ENCODE results near the gene SREK1. TPM values are rescaled to one million over a fixed set of nuclear protein-coding genes. Genes with fewer than 3 reads are reported as not detected.

Gene SREK1
- total and polyA plus RNA-seq, 3 donors from 2014 or later, result 28.4 to 139 (median 108) TPM

DNA sequence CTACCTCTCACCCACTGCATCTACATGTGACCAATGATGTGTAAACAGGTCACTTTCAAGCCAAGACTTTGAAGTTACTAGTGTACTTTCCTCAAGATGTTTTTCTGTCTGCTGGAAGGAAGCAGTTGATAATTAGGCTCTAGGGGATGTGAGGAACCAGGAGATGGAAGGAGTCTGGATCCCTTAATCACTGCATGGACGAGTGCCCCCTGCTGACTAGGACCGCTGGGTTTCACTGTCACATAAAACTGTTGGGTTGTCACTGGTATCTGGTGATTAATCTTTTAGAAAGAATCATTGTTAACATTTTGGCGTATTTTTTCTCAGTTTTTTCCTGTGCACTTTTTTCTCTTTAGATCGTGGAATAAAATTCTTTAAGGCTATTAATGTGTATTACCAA, 79.5 kb downstream of the SREK1 start:
- peak; percentile 33 for DNase-seq

DNA sequence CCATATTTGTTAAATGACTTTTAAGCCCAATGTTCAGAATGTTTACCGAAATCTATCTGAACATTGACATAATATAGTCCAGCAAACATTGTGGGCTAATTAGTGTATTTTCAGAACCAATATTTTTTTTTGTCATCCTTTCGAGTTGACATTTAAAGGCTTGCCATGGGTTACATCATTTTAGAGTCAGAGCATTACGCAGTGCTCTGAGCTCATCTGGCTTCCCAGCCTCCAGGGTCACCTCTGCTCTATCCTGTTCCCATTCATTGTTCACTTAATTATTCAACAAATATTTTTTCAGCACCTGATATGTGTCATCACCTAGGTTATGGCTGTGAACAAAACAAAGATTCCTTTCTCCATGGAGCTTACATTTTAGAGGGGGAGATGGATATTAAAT, 80.2 kb downstream of the SREK1 start:
- intact Hi-C loops (cut with DNase I; ENCODE audit: low total_unique reads), result no loop called here
- Histone ChIP-seq H3K4me1 (no peaks in the 10 kb centered on the region), H3K4me3 (no peak overlapping the region), H3K9me3 (no peaks in the 10 kb centered on the region), H3K36me3 (ENCODE audit: low read depth, missing control alignments) (no peaks in the 10 kb centered on the region), H3K27ac (no peak overlapping the region), H3K27me3 (no peaks in the 10 kb centered on the region)
- TF ChIP-seq, protein P1, sequence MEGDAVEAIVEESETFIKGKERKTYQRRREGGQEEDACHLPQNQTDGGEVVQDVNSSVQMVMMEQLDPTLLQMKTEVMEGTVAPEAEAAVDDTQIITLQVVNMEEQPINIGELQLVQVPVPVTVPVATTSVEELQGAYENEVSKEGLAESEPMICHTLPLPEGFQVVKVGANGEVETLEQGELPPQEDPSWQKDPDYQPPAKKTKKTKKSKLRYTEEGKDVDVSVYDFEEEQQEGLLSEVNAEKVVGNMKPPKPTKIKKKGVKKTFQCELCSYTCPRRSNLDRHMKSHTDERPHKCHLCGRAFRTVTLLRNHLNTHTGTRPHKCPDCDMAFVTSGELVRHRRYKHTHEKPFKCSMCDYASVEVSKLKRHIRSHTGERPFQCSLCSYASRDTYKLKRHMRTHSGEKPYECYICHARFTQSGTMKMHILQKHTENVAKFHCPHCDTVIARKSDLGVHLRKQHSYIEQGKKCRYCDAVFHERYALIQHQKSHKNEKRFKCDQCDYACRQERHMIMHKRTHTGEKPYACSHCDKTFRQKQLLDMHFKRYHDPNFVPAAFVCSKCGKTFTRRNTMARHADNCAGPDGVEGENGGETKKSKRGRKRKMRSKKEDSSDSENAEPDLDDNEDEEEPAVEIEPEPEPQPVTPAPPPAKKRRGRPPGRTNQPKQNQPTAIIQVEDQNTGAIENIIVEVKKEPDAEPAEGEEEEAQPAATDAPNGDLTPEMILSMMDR (IDR thresholded peaks at IDR 0.05), result no peak
- TF ChIP-seq POLR2A (IDR thresholded peaks at IDR 0.05), result no peak
- WGBS, 2 donors, result 95% methylated on average over 3 of the region's 3 CpGs
- DNase-seq, result no peak

More for the DNA sequence above, 79.5 kb downstream of the SREK1 start:
- Histone ChIP-seq H3K4me3 (no peak overlapping the region), H3K27me3 (no peaks in the 10 kb centered on the region), H3K27ac (no peak overlapping the region), H3K36me3 (ENCODE audit: low read depth, missing control alignments) (no peaks in the 10 kb centered on the region), H3K9me3 (no peaks in the 10 kb centered on the region), H3K4me1 (no peaks in the 10 kb centered on the region)
- intact Hi-C loops (cut with DNase I; ENCODE audit: low total_unique reads), result no loop called here
- 68 to 70% methylated on average over 4 of the region's 4 CpGs for WGBS, 2 donors
- no peak for TF ChIP-seq POLR2A (IDR thresholded peaks at IDR 0.05)
- TF ChIP-seq, protein P1 (IDR thresholded peaks at IDR 0.05), result peak in 1 of 3 experiments; percentile 14

DNA sequence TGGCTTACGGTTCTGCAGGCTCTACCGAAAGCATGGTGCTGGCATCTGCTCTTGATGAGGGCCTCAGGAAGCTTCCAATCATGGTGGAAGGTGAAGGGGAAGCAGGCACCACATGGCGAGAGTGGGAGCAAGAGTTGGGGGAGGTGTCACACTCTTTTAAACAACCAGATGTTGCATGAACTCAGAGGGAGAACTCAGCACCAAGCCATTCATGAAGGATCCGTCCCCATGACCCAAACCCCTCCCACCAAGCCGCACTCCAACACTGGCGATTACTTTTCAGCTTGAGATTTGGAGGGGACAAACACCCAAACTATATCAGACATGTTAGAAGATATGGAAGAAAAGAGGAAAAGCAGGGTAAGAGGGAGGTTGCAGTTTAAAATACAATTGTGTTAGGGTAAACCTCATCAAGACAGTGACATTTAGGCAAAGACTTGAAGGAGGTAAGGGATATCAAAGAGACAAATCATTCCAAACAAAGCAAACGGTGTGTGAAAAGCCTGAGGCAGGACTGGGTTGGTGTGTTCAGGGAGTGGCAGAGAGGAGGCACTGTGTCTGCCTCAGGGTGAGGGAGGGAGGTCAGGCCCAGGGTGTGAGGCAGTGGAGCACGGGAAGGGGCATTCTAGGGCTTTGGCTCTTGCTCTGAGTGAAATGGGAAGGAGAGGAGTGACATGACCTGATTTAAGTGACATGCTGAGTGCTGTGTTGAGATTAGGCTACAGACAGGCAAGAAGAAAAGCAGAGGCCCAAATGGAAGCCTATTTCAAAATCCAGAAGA, 80.9 kb downstream of the SREK1 start:
- 87 to 91% methylated on average over 8 of the region's 8 CpGs for WGBS, 2 donors
- intact Hi-C loops (cut with DNase I; ENCODE audit: low total_unique reads), result no loop called here
- no peaks in the 10 kb centered on the region for H3K9me3 ChIP-seq
- H3K4me3 ChIP-seq, result no peak overlapping the region
- no peak for DNase-seq
- TF ChIP-seq POLR2A (IDR thresholded peaks at IDR 0.05), result no peak
- TF ChIP-seq, protein P1 (IDR thresholded peaks at IDR 0.05), result no peak
- H3K4me1 ChIP-seq, result no peaks in the 10 kb centered on the region
- H3K27ac ChIP-seq, result no peak overlapping the region
- no peaks in the 10 kb centered on the region for H3K27me3 ChIP-seq
- H3K36me3 ChIP-seq (ENCODE audit: low read depth, missing control alignments), result no peaks in the 10 kb centered on the region

DNA sequence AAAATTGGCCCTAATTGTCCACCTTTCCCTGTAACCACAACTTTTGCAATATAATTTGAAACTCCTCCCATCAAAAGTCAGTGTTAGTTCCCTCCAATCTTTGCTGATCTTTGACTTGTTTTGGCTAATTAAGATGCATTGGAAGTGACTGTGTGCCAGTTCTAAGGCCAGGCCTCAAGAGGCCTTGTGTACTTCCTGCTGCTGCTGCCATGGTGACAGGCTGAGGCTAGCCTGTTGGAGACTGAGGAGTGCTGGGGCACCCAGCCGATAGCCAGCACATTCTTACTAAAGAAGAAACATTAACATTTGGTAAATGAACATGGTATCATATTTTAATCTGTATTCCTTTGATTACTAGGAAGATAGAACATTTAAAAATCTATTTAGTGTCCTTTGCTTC, 86.5 kb downstream of the SREK1 start:
- no peaks in the 10 kb centered on the region for H3K4me1 ChIP-seq
- TF ChIP-seq POLR2A (IDR thresholded peaks at IDR 0.05), result no peak
- TF ChIP-seq, protein P1 (IDR thresholded peaks at IDR 0.05), result no peak
- H3K4me3 ChIP-seq, result no peak overlapping the region
- no peaks in the 10 kb centered on the region for H3K36me3 ChIP-seq (ENCODE audit: low read depth, missing control alignments)
- no peaks in the 10 kb centered on the region for H3K9me3 ChIP-seq
- H3K27ac ChIP-seq, result no peak overlapping the region
- 83 to 92% methylated on average over 1 of the region's 1 CpG for WGBS, 2 donors
- intact Hi-C loops (cut with DNase I; ENCODE audit: low total_unique reads), result no loop called here
- DNase-seq, result no peak
- H3K27me3 ChIP-seq, result no peaks in the 10 kb centered on the region

DNA sequence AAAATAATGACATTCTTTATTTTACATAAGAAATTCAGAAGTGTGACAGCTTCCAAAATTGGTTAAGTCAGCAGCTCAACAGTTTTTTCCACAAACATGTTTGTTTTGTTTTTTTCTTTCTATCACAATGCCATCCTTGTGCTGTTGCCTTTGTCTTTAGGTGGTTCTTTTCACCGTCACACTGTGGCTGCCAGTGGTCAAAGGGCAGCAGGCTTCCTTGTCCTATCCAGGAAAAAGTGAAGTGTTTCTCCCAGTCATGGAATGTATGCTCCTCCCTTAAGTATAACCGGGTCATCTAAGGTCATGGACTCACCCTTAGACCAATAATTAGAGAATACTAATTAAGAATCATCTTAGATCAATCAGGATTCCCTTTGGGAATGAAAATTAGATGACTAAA, 87.4 kb downstream of the SREK1 start:
- Histone ChIP-seq H3K27me3 (no peaks in the 10 kb centered on the region), H3K9me3 (no peaks in the 10 kb centered on the region), H3K4me3 (no peak overlapping the region), H3K4me1 (no peaks in the 10 kb centered on the region), H3K27ac (no peak overlapping the region), H3K36me3 (ENCODE audit: low read depth, missing control alignments) (no peaks in the 10 kb centered on the region)
- TF ChIP-seq, protein P1 (IDR thresholded peaks at IDR 0.05), result no peak
- no peak for TF ChIP-seq POLR2A (IDR thresholded peaks at IDR 0.05)
- WGBS, 2 donors, result 82 to 88% methylated on average over 2 of the region's 2 CpGs
- no peak for DNase-seq
- intact Hi-C loops (cut with DNase I; ENCODE audit: low total_unique reads), result no loop called here

Data from testis (tissue), 3 donors.